Small intestine (tissue), 4 donors: ENCODE data around the gene ITGB1BP2. TPM values are rescaled to one million over a fixed set of nuclear protein-coding genes. Genes with fewer than 3 reads are reported as not detected.

ENCODE experiments used
- polyA plus RNA-seq, 4 donors: library from polyadenylated mRNA; stranded (reverse) in 3 of 4; unstranded in 1 of 4; fragments of 200-250 nt in 3 of 4; fragments of 120-200 nt in 1 of 4; gene quantifications; one replicate each; pipeline versions ENCODE4 v1.2.1 to v1.2.3, GENCODE V29; 2013
- donor health status: healthy with polysubstance abuse.
- donor health status: Bipolar disorder and iron deficiency.
- donor health status: healthy.

Gene ITGB1BP2
- polyA plus RNA-seq, 4 donors = 1.1 to 1.7 (median 1.5) TPM

Other genes with a start within 250 kb of the ITGB1BP2 start
- gene SNX12, start 233.4 kb upstream of the ITGB1BP2 start, polyA plus RNA-seq = 10 to 100 TPM; 40.9 to 64.8 (median 55.5) TPM
- 10 to 100 TPM; 11.5 to 20.5 (median 14.9) TPM for gene FOXO4, start 205.9 kb upstream of the ITGB1BP2 start, polyA plus RNA-seq
- 1 to 10 TPM in 2 of 4 donors, under 1 TPM in 2; 0.27 to 2.2 (median 1.5) TPM for gene CXorf65, start 195.0 kb upstream of the ITGB1BP2 start, polyA plus RNA-seq
- gene IL2RG, start 190.2 kb upstream of the ITGB1BP2 start, polyA plus RNA-seq = 10 to 100 TPM; 11.2 to 83.5 (median 25.5) TPM
- 10 to 100 TPM in 1 of 4 donors, 1 to 10 TPM in 3; 4.3 to 30.1 (median 9.0) TPM for gene MED12, start 183.2 kb upstream of the ITGB1BP2 start, polyA plus RNA-seq
- 1 to 10 TPM in 1 of 4 donors, under 1 TPM in 3; 0.27 to 1.2 (median 0.62) TPM for gene NLGN3, start 156.9 kb upstream of the ITGB1BP2 start, polyA plus RNA-seq
- gene GJB1, start 78.5 kb upstream of the ITGB1BP2 start, polyA plus RNA-seq = 100 to 1,000 TPM in 1 of 4 donors, 10 to 100 TPM in 3; 23.3 to 118 (median 54.6) TPM
- 10 to 100 TPM in 1 of 4 donors, 1 to 10 TPM in 3; 3.5 to 33.6 (median 5.7) TPM for gene ZMYM3, start 47.6 kb upstream of the ITGB1BP2 start, polyA plus RNA-seq
- gene NONO, start 18.1 kb upstream of the ITGB1BP2 start, polyA plus RNA-seq = 100 to 1,000 TPM in 3 of 4 donors, 10 to 100 TPM in 1; 82.5 to 345 (median 144) TPM
- gene TAF1, start 64.6 kb downstream of the ITGB1BP2 start, polyA plus RNA-seq = 10 to 100 TPM in 2 of 4 donors, 1 to 10 TPM in 2; 4.3 to 38.2 (median 10.3) TPM
- 100 to 1,000 TPM in 1 of 4 donors, 10 to 100 TPM in 3; 25.4 to 223 (median 29.4) TPM for gene OGT, start 231.4 kb downstream of the ITGB1BP2 start, polyA plus RNA-seq